Measurements from ENCODE around the gene CFH.
"Not testable (repeated sequence)": the region's sequence is repeated elsewhere in the genome, so short reads cannot be mapped to it uniquely, and the experiment has no call there.

Gene CFH

GRCh38 chr1:196651637-196652215, at the start of gene CFH:
CFH (plus strand) TSS chr1:196652043; CDS start chr1:196652118, 75 bp downstream.
- DNase-seq: peak; percentile 83

GRCh38 chr1:196603651-196604050, 48.2 kb upstream of the CFH start:
- DNase-seq: no peak

- DNase-seq: no peak
These were observed 43.9 kb upstream of the CFH start for GRCh38 chr1:196607981-196608380.

GRCh38 chr1:196608390-196609369, 43.2 kb upstream of the CFH start, which contains the start of gene KCNT2:
KCNT2 (minus strand) TSS chr1:196608440; CDS start chr1:196608309, 131 bp downstream.
- no peak for DNase-seq

GRCh38 chr1:196609370-196609737, 42.5 kb upstream of the CFH start:
- no peak for DNase-seq

- DNase-seq: no peak
These were observed 40.0 kb upstream of the CFH start for GRCh38 chr1:196611873-196612272.

- DNase-seq: no peak
These were observed 32.1 kb upstream of the CFH start for GRCh38 chr1:196619721-196620120.

- no peak for DNase-seq
These were observed 28.8 kb upstream of the CFH start for GRCh38 chr1:196623079-196623478.

- DNase-seq: no peak
These were observed 23.0 kb upstream of the CFH start for GRCh38 chr1:196628838-196629237.

GRCh38 chr1:196637606-196638005, 14.2 kb upstream of the CFH start:
- no peak for DNase-seq

- no peak for DNase-seq
These were observed 13.4 kb upstream of the CFH start for GRCh38 chr1:196638466-196638865.

GRCh38 chr1:196639291-196639690, 12.6 kb upstream of the CFH start:
- not testable (repeated sequence) for DNase-seq

GRCh38 chr1:196640976-196641375, 10.9 kb upstream of the CFH start:
- no peak for DNase-seq

- no peak for DNase-seq
These were observed 1.9 kb upstream of the CFH start for GRCh38 chr1:196649990-196650389.

- no peak for DNase-seq
These were observed 1.4 kb upstream of the CFH start for GRCh38 chr1:196650403-196650802.

- DNase-seq: no peak
These were observed 764 bp upstream of the CFH start for GRCh38 chr1:196651079-196651478.

GRCh38 chr1:196654271-196654670, 2.4 kb downstream of the CFH start:
- DNase-seq: no peak

- no peak for DNase-seq
These were observed 3.2 kb downstream of the CFH start for GRCh38 chr1:196655071-196655470.

GRCh38 chr1:196655494-196655893, 3.7 kb downstream of the CFH start:
- DNase-seq: no peak

GRCh38 chr1:196659471-196659870, 7.6 kb downstream of the CFH start:
- peak; percentile 30 for DNase-seq

GRCh38 chr1:196660272-196660671, 8.4 kb downstream of the CFH start:
- no peak for DNase-seq

- DNase-seq: peak; percentile 31
These were observed 9.0 kb downstream of the CFH start for GRCh38 chr1:196660852-196661251.

GRCh38 chr1:196661345-196661744, 9.5 kb downstream of the CFH start:
- no peak for DNase-seq

- no peak for DNase-seq
These were observed 15.3 kb downstream of the CFH start for GRCh38 chr1:196667131-196667530.

Data from MV-4-11 (cell line).